Testis (tissue), 3 donors: ENCODE results near the gene ARHGEF11. TPM values are rescaled to one million over a fixed set of nuclear protein-coding genes. Genes with fewer than 3 reads are reported as not detected.
A peak's percentile ranks its signal among the peaks of the same experiment; 100 is the strongest.

Experiments used
- DNase-seq: peaks from one replicate; pipeline ENCODE4 v3.0.0-alpha.2; 2019
- H3K27ac ChIP-seq, 2 donors: fragments of 200-600 bp; sonication (generic); one replicate each; pipeline ENCODE4 v1.5.1; 2019
- H3K27me3 ChIP-seq: fragments of 200-600 bp; sonication (generic); one replicate; pipeline ENCODE4 v1.5.1; 2019
- H3K36me3 ChIP-seq: fragments of 200-600 bp; sonication (generic); one replicate; pipeline ENCODE4 v1.5.1; 2017; ENCODE audit warnings: low read depth; ENCODE audit errors: missing control alignments
- H3K4me1 ChIP-seq: fragments of 200-600 bp; sonication (generic); one replicate; pipeline ENCODE4 v1.5.1; 2019
- H3K4me3 ChIP-seq, 2 donors: fragments of 200-600 bp; sonication (generic); one replicate each; pipeline ENCODE4 v1.5.1; 2017 to 2019
- H3K9me3 ChIP-seq: fragments of 200-600 bp; sonication (generic); one replicate; pipeline ENCODE4 v1.5.1; 2017
- POLR2A ChIP-seq: fragments of 450-650 bp; IDR thresholded peaks from one replicate; pipeline ENCODE4 v1.6.1; 2017; ENCODE audit warnings: antibody characterized with exemption, mild to moderate bottlenecking, moderate library complexity
- WGBS, 2 donors: methylation state at CpG; one replicate each; pipeline ENCODE4 v1.1.5; 2018; 5-methylcytosine and 5-hydroxymethylcytosine counted together
- intact Hi-C: fragments of 100-400 bp; cut with DNase I; formaldehyde crosslinking; loops from one replicate; pipeline ENCODE4 v1.15.1; 2023; ENCODE audit warnings: low total_unique reads
- polyA plus RNA-seq: library from polyadenylated mRNA; stranded (reverse); fragments of 350-450 nt; fragmentation: Illumina TruSeq; extraction: RNeasy Lipid Tissue Mini Kit (QIAGEN cat#74804); gene quantifications from one replicate; pipeline ENCODE4 v1.2.3, GENCODE V29; 2014; ENCODE audit warnings: low read depth, low replicate concordance; ENCODE audit not compliant: insufficient read depth
- total RNA-seq, 2 donors: library from RNA; depleted of rRNA; stranded (reverse); fragments of >200 nt; gene quantifications; one replicate each; pipeline ENCODE4 v1.2.3, GENCODE V29; 2016
- TF ChIP-seq, protein P1 (sequence below), 3 experiments: fragments of 450-650 bp in 2 of 3; fragments of 200-600 bp in 1 of 3; sonication (generic) in 1 of 3; IDR thresholded peaks; one replicate each; pipeline ENCODE4 v1.5.1; 2016 to 2019; ENCODE audit warnings: antibody characterized with exemption in 3 of 3, mild to moderate bottlenecking in 2 of 3, moderate library complexity in 1 of 3

Gene ARHGEF11
- total and polyA plus RNA-seq, 3 donors from 2014 or later, result 69.2 to 120 (median 113) TPM

DNA sequence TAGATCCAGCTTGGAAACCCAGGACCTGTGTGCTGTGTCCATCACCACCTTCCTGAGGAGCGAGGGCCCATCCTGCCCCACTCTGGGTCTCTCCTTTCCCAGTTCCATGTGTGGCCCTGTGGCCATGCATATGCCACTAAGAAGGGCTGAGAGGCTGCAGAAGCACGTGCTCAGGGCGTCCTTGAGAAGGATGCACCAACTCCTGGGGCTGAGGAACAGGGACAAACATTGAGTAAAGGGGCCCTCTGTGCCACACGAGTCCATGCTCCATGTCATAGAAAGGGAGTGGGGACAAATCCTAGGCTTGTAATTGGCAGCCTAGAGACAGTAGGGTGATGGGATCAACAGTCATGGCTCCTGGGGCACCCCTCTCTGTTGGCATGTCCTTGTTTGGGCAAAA lies 45.6 kb upstream of the ARHGEF11 start:
- Histone ChIP-seq H3K36me3 (no peaks in the 10 kb centered on the region), H3K9me3 (no peaks in the 10 kb centered on the region), H3K27ac (no peak overlapping the region), H3K27me3 (no peaks in the 10 kb centered on the region), H3K4me1 (no peaks in the 10 kb centered on the region), H3K4me3 (no peak overlapping the region)
- DNase-seq, result no peak
- WGBS, 2 donors, result 82 to 94% methylated on average over 2 to 4 of the region's 4 CpGs
- TF ChIP-seq, protein P1, sequence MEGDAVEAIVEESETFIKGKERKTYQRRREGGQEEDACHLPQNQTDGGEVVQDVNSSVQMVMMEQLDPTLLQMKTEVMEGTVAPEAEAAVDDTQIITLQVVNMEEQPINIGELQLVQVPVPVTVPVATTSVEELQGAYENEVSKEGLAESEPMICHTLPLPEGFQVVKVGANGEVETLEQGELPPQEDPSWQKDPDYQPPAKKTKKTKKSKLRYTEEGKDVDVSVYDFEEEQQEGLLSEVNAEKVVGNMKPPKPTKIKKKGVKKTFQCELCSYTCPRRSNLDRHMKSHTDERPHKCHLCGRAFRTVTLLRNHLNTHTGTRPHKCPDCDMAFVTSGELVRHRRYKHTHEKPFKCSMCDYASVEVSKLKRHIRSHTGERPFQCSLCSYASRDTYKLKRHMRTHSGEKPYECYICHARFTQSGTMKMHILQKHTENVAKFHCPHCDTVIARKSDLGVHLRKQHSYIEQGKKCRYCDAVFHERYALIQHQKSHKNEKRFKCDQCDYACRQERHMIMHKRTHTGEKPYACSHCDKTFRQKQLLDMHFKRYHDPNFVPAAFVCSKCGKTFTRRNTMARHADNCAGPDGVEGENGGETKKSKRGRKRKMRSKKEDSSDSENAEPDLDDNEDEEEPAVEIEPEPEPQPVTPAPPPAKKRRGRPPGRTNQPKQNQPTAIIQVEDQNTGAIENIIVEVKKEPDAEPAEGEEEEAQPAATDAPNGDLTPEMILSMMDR (IDR thresholded peaks at IDR 0.05), result no peak
- TF ChIP-seq POLR2A, result no peak
- intact Hi-C loops, result loop anchor here (5.0 kb wide), 1 partner anchor 66 kb away; no protein-coding TSS in a partner anchor

DNA sequence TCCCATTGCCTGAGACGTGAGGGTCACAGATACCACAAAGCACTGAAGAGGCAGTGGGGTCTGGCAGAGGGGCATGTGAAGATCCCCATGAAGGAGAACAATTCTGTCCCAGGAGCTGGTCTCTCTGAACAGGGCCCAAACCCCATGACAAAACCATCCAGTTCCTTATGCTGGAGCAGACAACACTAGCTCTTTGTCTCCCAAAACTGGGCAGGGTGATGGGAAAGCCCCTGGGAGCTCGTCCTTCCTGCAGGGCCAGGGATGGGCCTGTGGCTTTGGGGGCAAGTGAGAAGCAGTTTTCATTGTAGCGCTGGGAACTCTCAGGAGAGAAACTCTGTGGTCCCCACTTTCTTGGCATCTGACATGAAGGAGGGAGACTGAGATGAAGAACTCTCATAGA lies 45.2 kb upstream of the ARHGEF11 start:
- no peaks in the 10 kb centered on the region for H3K36me3 ChIP-seq
- no peak for TF ChIP-seq POLR2A
- TF ChIP-seq, protein P1 (IDR thresholded peaks at IDR 0.05), result no peak
- no peak overlapping the region for H3K27ac ChIP-seq
- intact Hi-C loops, result loop anchor here (5.0 kb wide), 1 partner anchor 67 kb away; no protein-coding TSS in a partner anchor
- no peaks in the 10 kb centered on the region for H3K4me1 ChIP-seq
- no peaks in the 10 kb centered on the region for H3K27me3 ChIP-seq
- H3K4me3 ChIP-seq, result no peak overlapping the region
- 59 to 63% methylated on average over 3 of the region's 3 CpGs for WGBS, 2 donors
- no peaks in the 10 kb centered on the region for H3K9me3 ChIP-seq
- DNase-seq, result no peak

DNA sequence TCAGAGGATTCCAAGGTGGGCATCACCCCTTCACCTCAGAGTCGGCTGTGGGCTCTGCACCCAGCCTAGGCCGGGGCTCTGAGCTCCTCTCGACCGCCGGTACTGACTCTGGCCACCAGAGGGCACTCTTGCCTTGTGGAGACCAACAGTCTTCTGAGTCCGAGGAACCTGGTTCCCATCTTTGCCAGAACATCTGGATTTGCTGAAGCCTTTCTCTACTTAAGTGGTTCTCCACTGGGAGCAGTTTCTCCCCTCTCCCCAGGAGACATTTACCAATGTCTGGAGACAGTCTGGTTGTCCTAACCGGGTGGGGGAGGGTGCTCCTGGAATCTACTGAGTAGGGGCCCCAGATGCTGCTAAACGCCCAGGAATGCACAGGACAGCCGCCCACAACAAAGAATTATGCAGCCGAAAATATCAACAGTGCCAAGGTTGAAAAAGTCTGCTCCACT lies 44.7 kb upstream of the ARHGEF11 start:
- Histone ChIP-seq H3K36me3 (no peaks in the 10 kb centered on the region), H3K4me1 (no peaks in the 10 kb centered on the region), H3K9me3 (no peaks in the 10 kb centered on the region), H3K4me3 (no peak overlapping the region), H3K27me3 (no peaks in the 10 kb centered on the region), H3K27ac (no peak overlapping the region)
- peak; percentile 95 for DNase-seq
- no peak for TF ChIP-seq POLR2A
- TF ChIP-seq, protein P1 (IDR thresholded peaks at IDR 0.05), result peak; percentile 92 to 95 (median 94)
- WGBS, 2 donors, result 20 to 21% methylated on average over 10 of the region's 10 CpGs
- intact Hi-C loops, result loop anchor here (5.0 kb wide), 1 partner anchor 67 kb away; no protein-coding TSS in a partner anchor

DNA sequence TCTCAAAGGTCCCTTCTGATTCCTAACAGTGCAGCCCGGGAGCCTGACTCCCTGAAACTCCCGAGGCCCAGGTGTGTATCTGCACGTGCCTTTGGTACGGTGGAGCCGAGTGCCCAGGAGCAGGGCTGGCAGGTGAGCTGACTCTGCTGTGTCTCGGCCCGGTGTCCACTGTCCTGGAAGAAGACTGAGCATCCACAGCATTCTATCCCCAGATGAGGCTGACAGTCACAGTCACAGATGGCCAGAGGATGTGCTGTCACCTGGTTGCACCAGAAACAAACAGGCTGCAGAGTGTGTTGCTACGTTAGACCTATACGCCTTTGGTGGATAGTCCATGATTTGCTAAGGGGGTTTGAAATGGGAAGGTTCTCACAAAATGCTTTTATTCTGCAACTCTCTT lies 44.2 kb upstream of the ARHGEF11 start:
- 83 to 85% methylated on average over 9 of the region's 9 CpGs for WGBS, 2 donors
- H3K4me1 ChIP-seq, result no peaks in the 10 kb centered on the region
- H3K9me3 ChIP-seq, result no peaks in the 10 kb centered on the region
- no peaks in the 10 kb centered on the region for H3K27me3 ChIP-seq
- TF ChIP-seq POLR2A, result no peak
- TF ChIP-seq, protein P1 (IDR thresholded peaks at IDR 0.05), result no peak
- intact Hi-C loops, result loop anchor here (5.0 kb wide), 1 partner anchor 68 kb away; no protein-coding TSS in a partner anchor
- no peak overlapping the region for H3K4me3 ChIP-seq
- no peak for DNase-seq
- H3K27ac ChIP-seq, result no peak overlapping the region
- no peaks in the 10 kb centered on the region for H3K36me3 ChIP-seq

DNA sequence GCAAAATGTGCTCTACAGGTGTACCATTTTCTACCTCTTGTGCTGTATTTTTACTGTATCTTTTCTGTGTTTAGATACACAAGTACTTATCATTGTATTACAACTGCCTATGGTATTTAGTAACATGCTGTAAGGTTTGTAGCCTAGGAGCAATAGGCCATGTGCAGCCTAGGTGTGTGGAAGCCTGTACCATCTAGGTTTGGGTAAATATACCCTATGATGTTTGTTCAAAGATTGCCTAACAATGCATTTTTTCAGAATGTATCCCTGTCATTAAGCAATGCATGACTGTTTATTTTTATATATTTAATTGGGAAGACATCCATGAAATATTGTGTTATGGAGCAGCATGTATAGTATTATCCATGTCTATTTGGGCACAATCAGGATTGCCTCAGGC lies 43.1 kb upstream of the ARHGEF11 start:
- H3K27ac ChIP-seq, result no peak overlapping the region
- no peaks in the 10 kb centered on the region for H3K9me3 ChIP-seq
- H3K4me1 ChIP-seq, result no peaks in the 10 kb centered on the region
- no peak overlapping the region for H3K4me3 ChIP-seq
- H3K36me3 ChIP-seq, result no peaks in the 10 kb centered on the region
- DNase-seq, result no peak
- no peaks in the 10 kb centered on the region for H3K27me3 ChIP-seq
- no peak for TF ChIP-seq POLR2A
- TF ChIP-seq, protein P1 (IDR thresholded peaks at IDR 0.05), result no peak
- intact Hi-C loops, result no loop called here
